ENCODE results near the gene RPTN. TPM values are rescaled to one million over a fixed set of nuclear protein-coding genes. Genes with fewer than 3 reads are reported as not detected.

The RPTN gene
- total RNA-seq, 1 experiment from 2014 or later: not detected

DNA sequence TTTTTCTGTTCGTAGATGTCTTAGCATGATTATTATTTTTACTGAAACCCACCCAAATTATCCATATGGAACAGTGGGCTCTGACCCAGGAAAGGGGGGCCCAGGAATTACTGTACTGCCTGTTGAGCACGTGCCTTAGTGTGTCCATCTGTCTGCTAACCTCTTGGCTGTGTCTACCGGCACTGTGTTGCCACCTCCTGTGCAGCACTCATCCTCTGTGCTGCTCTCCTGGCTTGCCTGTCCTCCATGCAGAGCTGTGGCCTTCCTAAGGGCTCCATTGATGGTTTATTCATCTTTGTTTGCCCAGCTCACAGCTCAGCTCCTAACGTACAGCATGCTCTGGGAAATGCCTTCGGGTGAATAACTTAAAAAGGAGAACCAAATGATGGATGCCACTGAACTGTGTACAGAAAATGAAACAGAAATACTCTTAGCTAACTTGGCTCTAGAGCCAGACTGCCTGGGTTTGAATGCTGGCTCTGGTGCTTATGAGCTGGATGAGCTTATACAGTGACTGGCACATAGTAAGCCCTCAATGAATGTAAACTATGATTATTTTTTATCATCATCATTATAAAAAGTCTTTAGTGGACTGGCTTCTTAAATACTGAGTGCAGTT, 11.4 kb upstream of the RPTN start:
- Histone ChIP-seq H3K27me3 (ENCODE audit: control insufficient read depth, insufficient read depth, low read length) (no peaks in the 10 kb centered on the region), H3K36me3 (replicated peaks; ENCODE audit: control insufficient read depth, insufficient read depth, low read length) (no peaks in the 10 kb centered on the region), H3K4me3 (ENCODE audit: insufficient read depth, low read depth, low read length) (no peak overlapping the region)
- no peak for DNase-seq

DNA sequence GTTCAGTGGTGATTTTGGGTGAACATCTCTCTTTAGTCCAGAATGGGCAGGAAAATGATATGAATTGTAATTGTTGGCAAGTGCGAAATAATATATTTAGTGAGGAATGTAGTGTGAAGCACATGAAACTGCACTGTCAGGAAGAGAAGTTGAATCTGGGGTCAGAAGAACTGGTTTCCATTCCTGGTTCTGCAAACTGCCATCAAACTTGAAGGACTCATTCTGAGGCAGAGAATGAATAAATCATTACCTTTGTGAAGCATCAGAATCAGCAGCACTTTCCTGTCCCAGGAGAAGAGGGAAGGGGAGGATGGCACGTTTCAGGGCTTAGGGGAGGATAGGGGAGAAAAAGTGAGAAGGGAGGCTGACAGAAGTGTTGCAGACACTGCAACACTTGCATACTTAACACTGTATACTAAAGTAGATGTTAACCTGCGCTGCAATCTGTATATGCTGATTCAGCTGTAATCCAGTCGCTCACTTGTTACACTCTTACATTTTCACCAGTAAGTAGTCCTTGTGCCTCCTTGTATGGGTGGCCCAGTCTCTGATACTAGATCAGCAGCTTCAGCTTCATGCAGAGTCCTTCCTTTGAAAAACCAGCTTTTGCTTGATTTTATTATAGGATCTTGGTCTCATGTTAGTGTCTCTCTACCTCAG, 10.5 kb upstream of the RPTN start:
- H3K4me3 ChIP-seq (ENCODE audit: insufficient read depth, low read depth, low read length): no peak overlapping the region
- DNase-seq: no peak
- H3K36me3 ChIP-seq (replicated peaks; ENCODE audit: control insufficient read depth, insufficient read depth, low read length): no peaks in the 10 kb centered on the region
- H3K27me3 ChIP-seq (ENCODE audit: control insufficient read depth, insufficient read depth, low read length): no peaks in the 10 kb centered on the region

DNA sequence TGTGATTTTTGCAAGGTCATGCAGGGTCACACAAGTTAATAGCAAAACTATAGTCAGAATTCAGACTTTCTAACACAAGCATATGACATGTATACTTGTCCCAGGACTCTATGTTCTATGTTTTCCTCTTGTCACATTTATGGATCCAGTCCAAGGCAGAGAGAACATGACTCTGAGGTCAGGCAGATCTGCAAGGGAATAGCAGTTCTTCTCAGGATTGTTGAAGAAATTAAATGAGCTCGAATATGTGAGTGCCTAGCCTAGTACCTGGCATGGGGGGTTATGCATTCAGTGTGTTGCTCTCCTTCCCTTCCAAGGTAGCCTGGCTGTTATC, 9.5 kb upstream of the RPTN start:
- DNase-seq: no peak
- Histone ChIP-seq H3K27me3 (ENCODE audit: control insufficient read depth, insufficient read depth, low read length) (no peaks in the 10 kb centered on the region), H3K36me3 (replicated peaks; ENCODE audit: control insufficient read depth, insufficient read depth, low read length) (no peaks in the 10 kb centered on the region), H3K4me3 (ENCODE audit: insufficient read depth, low read depth, low read length) (no peak overlapping the region)

DNA sequence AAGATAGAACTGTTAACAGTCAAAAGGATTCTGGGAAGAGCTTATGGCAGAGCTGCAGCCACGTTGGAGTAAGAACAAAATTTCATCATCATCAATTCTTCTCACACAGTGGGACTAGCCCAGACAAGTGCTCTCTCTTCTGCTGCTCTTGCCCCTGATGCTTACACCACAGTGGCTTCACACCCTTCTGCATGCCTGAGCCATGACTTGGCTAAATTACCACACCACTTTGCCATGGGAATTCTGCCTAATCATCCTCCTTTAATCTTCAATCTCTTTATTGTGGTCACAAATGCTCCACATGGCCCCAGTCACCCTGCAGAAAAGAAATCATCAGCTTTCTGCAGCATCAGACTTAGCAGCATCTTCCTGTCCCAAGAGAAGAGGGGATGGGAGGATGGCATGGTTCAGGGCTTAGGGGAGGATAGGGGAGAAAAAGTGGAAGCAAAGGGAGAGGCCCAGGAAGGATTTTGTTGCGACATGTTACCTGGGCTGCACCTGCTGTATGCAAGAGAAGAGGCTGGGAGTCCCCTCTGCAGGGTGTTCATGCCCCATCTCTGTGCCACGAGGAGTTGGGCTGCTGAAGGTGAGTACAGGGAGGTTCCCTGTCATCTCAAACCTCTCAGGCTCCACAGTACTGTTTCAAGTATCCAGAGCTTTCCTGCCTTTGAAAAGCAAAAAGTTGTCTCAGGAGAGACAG, 9.0 kb upstream of the RPTN start:
- no peak for DNase-seq
- Histone ChIP-seq H3K36me3 (replicated peaks; ENCODE audit: control insufficient read depth, insufficient read depth, low read length) (no peaks in the 10 kb centered on the region), H3K4me3 (ENCODE audit: insufficient read depth, low read depth, low read length) (no peak overlapping the region), H3K27me3 (ENCODE audit: control insufficient read depth, insufficient read depth, low read length) (no peaks in the 10 kb centered on the region)

DNA sequence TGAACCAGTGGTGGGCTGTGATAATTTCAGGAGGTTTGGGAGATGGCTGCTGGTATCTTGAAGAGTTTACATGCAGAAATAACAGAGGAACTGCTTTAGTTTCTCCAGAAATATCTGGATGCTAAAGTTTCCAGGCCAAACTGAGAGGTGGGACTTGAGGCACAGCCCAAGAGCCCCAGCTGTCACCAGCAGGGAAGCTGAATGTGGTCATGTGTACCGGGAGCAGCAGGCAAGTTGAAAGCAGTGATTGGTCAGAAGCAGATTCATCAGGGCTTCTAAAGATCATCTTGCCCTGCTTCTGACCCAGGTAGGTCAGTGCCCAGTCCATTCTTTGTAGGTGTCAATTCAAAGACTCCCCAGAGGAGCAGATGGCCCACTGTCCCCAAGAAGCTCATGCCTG, 7.9 kb upstream of the RPTN start:
- Histone ChIP-seq H3K36me3 (replicated peaks; ENCODE audit: control insufficient read depth, insufficient read depth, low read length) (no peaks in the 10 kb centered on the region), H3K27me3 (ENCODE audit: control insufficient read depth, insufficient read depth, low read length) (no peaks in the 10 kb centered on the region), H3K4me3 (ENCODE audit: insufficient read depth, low read depth, low read length) (no peak overlapping the region)
- DNase-seq: no peak

DNA sequence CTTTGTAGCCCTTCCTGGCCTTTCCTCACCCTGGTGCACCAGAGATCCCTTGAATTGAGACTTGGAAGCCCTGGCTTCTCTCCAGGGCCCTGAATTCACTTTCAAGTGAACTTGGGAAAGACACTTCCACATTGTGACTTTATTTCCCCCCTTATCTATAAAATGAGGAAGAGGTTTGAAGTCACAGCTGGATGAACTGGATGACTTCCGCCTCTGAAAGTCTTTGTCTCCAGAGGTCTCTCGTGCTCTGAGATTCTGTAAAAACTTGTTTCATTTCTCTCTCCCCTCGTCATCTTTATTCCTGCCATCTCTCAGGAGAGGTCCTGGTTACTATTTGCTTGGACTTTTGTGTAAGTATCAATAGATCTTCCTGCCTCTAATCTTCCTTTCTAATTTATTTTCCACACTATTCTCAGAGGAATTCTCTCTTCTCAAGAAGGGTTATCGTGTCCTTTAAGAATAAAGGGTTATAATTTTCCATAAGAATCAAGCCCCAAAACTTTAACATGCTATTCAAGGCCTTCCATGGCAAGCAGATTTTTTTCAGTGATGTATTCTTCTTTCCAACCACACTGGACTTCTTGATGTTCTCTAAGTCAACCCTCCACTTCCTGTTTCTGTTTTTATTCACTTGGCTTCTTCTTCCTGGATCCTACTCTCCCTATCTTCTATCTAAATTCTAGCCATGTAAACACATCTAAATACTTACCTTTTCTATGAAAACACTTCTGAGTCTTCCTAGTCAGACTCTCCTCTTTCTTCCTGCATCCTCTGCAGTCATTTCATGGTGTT, 6.5 kb upstream of the RPTN start:
- no peak for DNase-seq
- no peak overlapping the region for H3K4me3 ChIP-seq (ENCODE audit: insufficient read depth, low read depth, low read length)
- no peaks in the 10 kb centered on the region for H3K27me3 ChIP-seq (ENCODE audit: control insufficient read depth, insufficient read depth, low read length)
- H3K36me3 ChIP-seq (replicated peaks; ENCODE audit: control insufficient read depth, insufficient read depth, low read length): no peaks in the 10 kb centered on the region

DNA sequence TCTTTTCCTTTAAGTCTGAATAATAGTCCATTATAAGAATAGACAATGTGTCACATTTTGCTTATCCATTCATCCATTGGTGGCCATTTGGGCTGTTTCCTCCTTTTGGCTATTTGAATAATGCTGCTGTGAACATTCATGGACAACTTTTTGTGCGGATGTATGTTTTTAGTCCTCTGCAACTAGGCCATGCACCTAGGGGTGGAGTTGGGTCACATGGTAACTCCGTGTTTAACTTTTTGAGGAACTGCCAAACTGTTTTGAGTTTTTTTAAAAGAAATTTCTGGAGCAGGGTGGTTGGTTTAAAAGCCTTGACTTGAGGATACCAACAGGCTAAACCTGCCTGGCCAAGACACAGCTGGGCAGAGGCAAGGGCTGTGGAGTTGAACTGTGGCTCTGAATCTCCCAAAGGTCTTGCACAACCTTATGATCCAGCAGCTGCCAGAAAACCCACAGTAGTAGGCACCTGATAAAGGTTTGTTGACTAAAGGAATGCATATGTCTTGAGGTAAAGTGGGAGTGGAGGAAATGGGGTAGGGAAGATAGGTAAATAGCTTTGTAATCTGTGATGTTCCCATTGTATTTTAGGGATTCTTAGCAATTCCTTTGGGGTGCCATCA, 5.6 kb upstream of the RPTN start:
- DNase-seq: no peak
- Histone ChIP-seq H3K36me3 (replicated peaks; ENCODE audit: control insufficient read depth, insufficient read depth, low read length) (no peaks in the 10 kb centered on the region), H3K4me3 (ENCODE audit: insufficient read depth, low read depth, low read length) (no peak overlapping the region), H3K27me3 (ENCODE audit: control insufficient read depth, insufficient read depth, low read length) (no peaks in the 10 kb centered on the region)

DNA sequence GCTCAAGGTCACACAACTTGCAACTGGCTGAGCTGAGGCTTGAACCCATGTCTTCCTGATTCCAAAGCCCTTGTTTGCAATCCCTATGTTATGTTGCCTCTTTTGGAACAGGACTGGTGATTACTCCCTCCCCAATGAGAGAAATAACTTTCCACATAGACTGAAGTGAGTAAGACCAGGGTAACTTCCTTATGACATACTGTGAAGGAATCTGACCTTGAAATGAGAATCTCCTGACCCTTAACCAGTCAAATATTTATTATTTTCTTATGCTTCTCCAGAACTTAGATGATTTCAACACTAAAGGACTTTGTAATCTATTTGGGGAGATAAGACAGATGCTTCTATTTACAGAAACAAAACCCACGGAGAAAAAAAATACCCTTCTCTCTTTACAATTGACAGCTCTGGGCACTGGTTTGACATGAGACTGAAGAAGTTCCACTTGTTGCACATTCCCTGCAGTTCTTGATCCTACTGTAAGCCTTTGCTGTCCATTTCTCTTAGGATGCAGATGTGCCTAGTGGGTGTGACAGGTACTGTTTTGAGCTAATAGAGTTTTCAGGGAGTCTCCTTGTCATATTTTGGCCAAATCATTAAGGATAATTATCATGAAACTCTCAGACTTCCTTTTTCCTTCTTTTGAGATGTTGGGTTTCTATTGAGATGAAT, 3.9 kb upstream of the RPTN start:
- no peaks in the 10 kb centered on the region for H3K27me3 ChIP-seq (ENCODE audit: control insufficient read depth, insufficient read depth, low read length)
- DNase-seq: no peak

DNA sequence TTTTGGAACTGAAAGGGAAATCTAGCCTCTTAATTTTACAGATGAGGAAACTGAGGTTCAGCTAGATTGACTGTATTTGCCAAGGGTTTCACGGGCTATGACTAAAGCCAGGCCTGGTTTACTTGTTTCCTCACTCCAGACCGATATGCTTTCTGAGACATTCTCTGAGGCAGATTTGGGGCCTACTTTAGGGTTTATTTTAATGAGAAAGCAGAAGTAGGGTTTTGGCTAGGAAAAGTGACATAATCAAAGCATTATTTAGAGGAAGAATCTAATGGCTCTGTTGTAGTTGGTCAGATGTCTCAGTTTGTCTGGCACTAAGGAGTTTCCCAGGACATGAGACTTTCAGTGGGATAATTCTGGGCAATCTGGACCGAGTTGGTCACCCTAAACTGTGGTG, 1.5 kb upstream of the RPTN start:
- no peaks in the 10 kb centered on the region for H3K27me3 ChIP-seq (ENCODE audit: control insufficient read depth, insufficient read depth, low read length)
- no peak overlapping the region for H3K4me3 ChIP-seq (ENCODE audit: insufficient read depth, low read depth, low read length)
- DNase-seq: no peak
- no peaks in the 10 kb centered on the region for H3K36me3 ChIP-seq (replicated peaks; ENCODE audit: control insufficient read depth, insufficient read depth, low read length)

More for the DNA sequence above, 3.9 kb upstream of the RPTN start:
- H3K4me3 ChIP-seq (ENCODE audit: insufficient read depth, low read depth, low read length): no peak overlapping the region
- no peaks in the 10 kb centered on the region for H3K36me3 ChIP-seq (replicated peaks; ENCODE audit: control insufficient read depth, insufficient read depth, low read length)

DNA sequence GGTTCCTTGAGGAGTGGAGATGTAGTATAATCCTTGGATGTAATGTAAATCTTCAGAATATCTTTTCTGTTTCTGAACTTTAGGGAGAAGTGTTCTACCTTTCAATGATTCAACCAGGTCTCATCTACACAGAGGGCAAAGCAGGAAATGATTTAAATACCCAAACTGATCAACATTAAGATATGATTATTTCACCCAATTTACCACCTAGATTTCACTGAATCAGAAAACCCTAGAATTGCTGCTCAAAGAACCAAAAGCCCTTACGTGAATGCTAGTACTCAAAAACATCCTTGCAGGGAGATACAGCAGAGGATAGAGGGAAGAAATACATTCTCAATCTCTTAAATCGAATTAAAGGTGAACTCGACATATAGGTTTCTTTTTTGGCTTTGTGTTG, 5.0 kb downstream of the RPTN start:
- Histone ChIP-seq H3K27me3 (ENCODE audit: control insufficient read depth, insufficient read depth, low read length) (no peaks in the 10 kb centered on the region), H3K36me3 (replicated peaks; ENCODE audit: control insufficient read depth, insufficient read depth, low read length) (no peaks in the 10 kb centered on the region), H3K4me3 (ENCODE audit: insufficient read depth, low read depth, low read length) (no peak overlapping the region)
- DNase-seq: no peak

DNA sequence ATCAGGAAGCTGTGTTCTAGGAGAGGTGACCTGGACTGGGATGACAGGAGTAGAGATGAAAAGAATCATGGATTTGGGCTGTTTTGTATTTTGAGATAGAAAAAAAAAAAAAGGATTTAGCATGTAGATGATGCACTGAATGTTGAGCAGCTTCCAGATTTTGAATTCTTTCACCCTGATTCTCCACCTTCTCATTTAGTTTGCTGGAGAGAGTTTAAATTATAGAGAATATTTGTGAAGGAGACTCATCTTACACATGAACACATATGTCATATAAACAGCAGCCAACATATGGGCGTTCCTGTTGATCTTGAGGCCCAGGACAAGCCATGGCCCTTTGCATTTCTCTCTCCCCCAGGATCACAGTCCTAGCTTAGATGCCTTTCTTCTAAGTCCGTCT, 7.4 kb downstream of the RPTN start:
- Histone ChIP-seq H3K4me3 (ENCODE audit: insufficient read depth, low read depth, low read length) (no peak overlapping the region), H3K27me3 (ENCODE audit: control insufficient read depth, insufficient read depth, low read length) (no peaks in the 10 kb centered on the region), H3K36me3 (replicated peaks; ENCODE audit: control insufficient read depth, insufficient read depth, low read length) (no peaks in the 10 kb centered on the region)
- DNase-seq: no peak

DNA sequence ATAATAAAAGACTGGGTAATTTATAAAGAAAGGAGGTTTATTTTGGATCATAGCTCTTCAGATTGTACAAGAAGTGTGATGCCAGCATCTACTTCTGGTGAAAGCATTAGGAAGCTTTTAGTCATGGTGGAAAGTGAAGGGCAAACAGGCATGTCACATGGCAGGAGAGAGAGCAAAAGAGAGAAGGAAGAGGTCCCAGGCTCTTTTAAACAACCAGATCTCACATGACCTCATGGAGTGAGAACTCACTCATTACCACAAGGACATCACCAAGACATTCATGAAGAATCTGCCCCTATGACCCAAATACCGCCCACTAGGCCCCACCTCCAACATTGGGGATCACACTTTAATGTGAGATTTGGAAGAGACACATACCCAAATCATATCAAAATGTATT, 10.0 kb downstream of the RPTN start:
- no peak for DNase-seq
- H3K36me3 ChIP-seq (replicated peaks; ENCODE audit: control insufficient read depth, insufficient read depth, low read length): no peaks in the 10 kb centered on the region
- H3K27me3 ChIP-seq (ENCODE audit: control insufficient read depth, insufficient read depth, low read length): no peaks in the 10 kb centered on the region
- H3K4me3 ChIP-seq (ENCODE audit: insufficient read depth, low read depth, low read length): no peak overlapping the region

DNA sequence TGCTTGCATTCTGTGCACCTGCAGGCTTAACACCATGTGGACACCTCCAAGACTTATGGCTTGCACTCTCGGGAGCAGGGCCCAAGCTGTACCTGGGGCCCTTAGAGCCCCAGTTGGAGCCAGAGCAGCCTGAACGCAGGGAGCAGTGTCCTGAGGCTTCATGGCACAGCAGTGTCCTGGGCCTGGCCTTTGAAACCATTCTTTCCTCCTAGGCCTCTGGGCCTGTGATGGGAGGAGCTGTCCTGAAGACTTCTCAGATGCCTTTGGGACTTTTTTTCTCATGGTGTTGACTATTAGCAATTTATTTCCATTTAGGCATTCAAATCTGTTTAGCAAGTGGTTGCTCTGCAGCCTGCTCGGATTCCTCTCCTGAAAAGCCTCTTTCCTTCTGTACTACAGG, 11.0 kb downstream of the RPTN start:
- Histone ChIP-seq H3K27me3 (ENCODE audit: control insufficient read depth, insufficient read depth, low read length) (no peaks in the 10 kb centered on the region), H3K36me3 (replicated peaks; ENCODE audit: control insufficient read depth, insufficient read depth, low read length) (no peaks in the 10 kb centered on the region), H3K4me3 (ENCODE audit: insufficient read depth, low read depth, low read length) (no peak overlapping the region)
- no peak for DNase-seq

DNA sequence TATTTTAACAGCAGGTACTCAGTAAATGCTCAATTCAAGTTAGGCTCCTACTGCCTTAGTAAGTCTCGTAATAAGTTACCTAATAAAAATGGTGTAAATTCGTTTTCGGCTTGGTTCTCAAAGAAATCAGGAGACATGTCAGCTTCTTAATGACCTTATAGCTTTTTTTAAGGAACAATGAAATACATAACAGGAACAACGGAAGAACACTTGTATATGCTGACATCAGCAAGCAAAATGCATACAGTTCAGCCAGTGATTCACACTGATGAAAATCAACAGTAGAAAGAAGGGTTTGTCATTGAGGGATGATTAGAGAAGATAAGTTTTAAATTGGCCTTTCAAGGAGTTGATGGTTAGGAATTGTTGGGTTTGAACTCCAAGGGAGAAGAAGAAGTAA, 13.3 kb downstream of the RPTN start:
- Histone ChIP-seq H3K27me3 (ENCODE audit: control insufficient read depth, insufficient read depth, low read length) (no peaks in the 10 kb centered on the region), H3K36me3 (replicated peaks; ENCODE audit: control insufficient read depth, insufficient read depth, low read length) (no peaks in the 10 kb centered on the region), H3K4me3 (ENCODE audit: insufficient read depth, low read depth, low read length) (no peak overlapping the region)
- no peak for DNase-seq
